Stimulated activated effector memory CD8-positive, alpha-beta T cell treated with anti-CD3 and anti-CD28 coated beads, Interleukin-12 subunit alpha, Interleukin-12 subunit beta, amount 100 ng/mL, for 72 hours (primary cell): ENCODE measurements around the gene ATP9A.
A peak's percentile ranks its signal among the peaks of the same experiment; 100 is the strongest.
"Not testable (repeated sequence)": the region's sequence is repeated elsewhere in the genome, so short reads cannot be mapped to it uniquely, and the experiment has no call there.

Experiments
- ATAC-seq: fragments of 150-1000 bp; cut with Tn5 transposase; 2 replicates; pipeline ENCODE4 v1.10.0; 2021
- DNase-seq, 2 donors: peaks; one replicate each; pipeline ENCODE4 v3.0.0; 2021 to 2022; ENCODE audit warnings: low spot score in 2 of 2
- H3K27ac Mint-ChIP-seq: one replicate; pipeline ENCODE4 v1.8.0; 2022; ENCODE audit warnings: mild to moderate bottlenecking, mixed read lengths
- H3K36me3 Mint-ChIP-seq: one replicate; pipeline ENCODE4 v1.8.0; 2022; ENCODE audit warnings: mild to moderate bottlenecking, mixed read lengths
- H3K4me1 Mint-ChIP-seq: one replicate; pipeline ENCODE4 v1.8.0; 2022; ENCODE audit warnings: mixed read lengths
- H3K4me3 Mint-ChIP-seq: one replicate; pipeline ENCODE4 v1.8.0; 2022; ENCODE audit warnings: mild to moderate bottlenecking, mixed read lengths
- H3K9me3 Mint-ChIP-seq: one replicate; pipeline ENCODE4 v1.8.0; 2022; ENCODE audit warnings: mixed read lengths

Gene ATP9A

GRCh38 chr20:51654495-51654894, 113.7 kb downstream of the ATP9A start:
- no peak overlapping the region for H3K27ac Mint-ChIP-seq
- no peaks in the 10 kb centered on the region for H3K4me1 Mint-ChIP-seq
- ATAC-seq (no peak), DNase-seq (no peak)
- H3K9me3 Mint-ChIP-seq = no peaks in the 10 kb centered on the region
- H3K4me3 Mint-ChIP-seq = no peak overlapping the region
- H3K36me3 Mint-ChIP-seq = no peaks in the 10 kb centered on the region

GRCh38 chr20:51654060-51654459, 114.1 kb downstream of the ATP9A start:
- H3K36me3 Mint-ChIP-seq = no peaks in the 10 kb centered on the region
- H3K4me1 Mint-ChIP-seq = no peaks in the 10 kb centered on the region
- no peak for ATAC-seq
- H3K4me3 Mint-ChIP-seq = no peak overlapping the region
- H3K27ac Mint-ChIP-seq = no peak overlapping the region
- no peaks in the 10 kb centered on the region for H3K9me3 Mint-ChIP-seq
- DNase-seq = no peak

GRCh38 chr20:51653226-51653625, 115.0 kb downstream of the ATP9A start:
- Mint-ChIP-seq H3K9me3 (no peaks in the 10 kb centered on the region), H3K27ac (no peak overlapping the region), H3K4me1 (no peaks in the 10 kb centered on the region), H3K4me3 (no peak overlapping the region), H3K36me3 (no peaks in the 10 kb centered on the region)
- ATAC-seq (no peak), DNase-seq (no peak)

- Mint-ChIP-seq H3K36me3 (no peaks in the 10 kb centered on the region), H3K27ac (no peak overlapping the region), H3K4me3 (no peak overlapping the region), H3K9me3 (no peaks in the 10 kb centered on the region), H3K4me1 (no peaks in the 10 kb centered on the region)
- DNase-seq (no peak), ATAC-seq (no peak)
Observed at GRCh38 chr20:51651921-51652549, 116.2 kb downstream of the ATP9A start.

- Mint-ChIP-seq H3K4me3 (no peak overlapping the region), H3K27ac (no peak overlapping the region), H3K36me3 (no peaks in the 10 kb centered on the region), H3K4me1 (no peaks in the 10 kb centered on the region), H3K9me3 (no peaks in the 10 kb centered on the region)
- ATAC-seq (no peak), DNase-seq (no peak)
Observed at GRCh38 chr20:51650685-51651134, 117.5 kb downstream of the ATP9A start.

GRCh38 chr20:51648571-51648947, 119.6 kb downstream of the ATP9A start:
- Mint-ChIP-seq H3K4me3 (no peak overlapping the region), H3K27ac (no peak overlapping the region), H3K36me3 (no peaks in the 10 kb centered on the region), H3K4me1 (no peaks in the 10 kb centered on the region), H3K9me3 (no peaks in the 10 kb centered on the region)
- no peak for DNase-seq
- no peak for ATAC-seq

GRCh38 chr20:51647674-51648570, 120.3 kb downstream of the ATP9A start:
- Mint-ChIP-seq H3K27ac (no peak overlapping the region), H3K4me3 (no peak overlapping the region), H3K9me3 (no peaks in the 10 kb centered on the region), H3K4me1 (no peaks in the 10 kb centered on the region), H3K36me3 (no peaks in the 10 kb centered on the region)
- ATAC-seq (no peak), DNase-seq (no peak)

GRCh38 chr20:51643810-51644209, 124.4 kb downstream of the ATP9A start:
- H3K4me1 Mint-ChIP-seq, ATAC-seq, DNase-seq, H3K9me3 Mint-ChIP-seq, H3K36me3 Mint-ChIP-seq, H3K27ac Mint-ChIP-seq, H3K4me3 Mint-ChIP-seq: not testable (repeated sequence)

GRCh38 chr20:51643390-51643789, 124.8 kb downstream of the ATP9A start:
- ATAC-seq (no peak), DNase-seq (no peak)
- no peaks in the 10 kb centered on the region for H3K9me3 Mint-ChIP-seq

GRCh38 chr20:51641866-51642265, 126.3 kb downstream of the ATP9A start:
- H3K4me3 Mint-ChIP-seq = no peak overlapping the region
- DNase-seq (no peak), ATAC-seq (no peak)
- no peak overlapping the region for H3K27ac Mint-ChIP-seq
- H3K4me1 Mint-ChIP-seq = peaks cover 12% of the 10 kb centered on the region
- H3K36me3 Mint-ChIP-seq = no peaks in the 10 kb centered on the region
- no peaks in the 10 kb centered on the region for H3K9me3 Mint-ChIP-seq

More at GRCh38 chr20:51643390-51643789, 124.8 kb downstream of the ATP9A start:
- Mint-ChIP-seq H3K27ac (no peak overlapping the region), H3K4me1 (peaks cover 7% of the 10 kb centered on the region), H3K36me3 (no peaks in the 10 kb centered on the region), H3K4me3 (no peak overlapping the region)

- peaks cover 22% of the 10 kb centered on the region for H3K4me1 Mint-ChIP-seq
- H3K36me3 Mint-ChIP-seq = no peaks in the 10 kb centered on the region
- no peak for ATAC-seq
- DNase-seq = no peak
- H3K4me3 Mint-ChIP-seq = no peak overlapping the region
- H3K27ac Mint-ChIP-seq = no peak overlapping the region
- H3K9me3 Mint-ChIP-seq = no peaks in the 10 kb centered on the region
Observed at GRCh38 chr20:51640743-51641142, 127.4 kb downstream of the ATP9A start.

GRCh38 chr20:51639206-51639832, 128.9 kb downstream of the ATP9A start:
- peak overlapping the region; percentile 42 for H3K4me3 Mint-ChIP-seq
- DNase-seq (peak; percentile 71 to 90), ATAC-seq (peak; percentile 57)
- peak overlapping the region; percentile 20 for H3K27ac Mint-ChIP-seq
- no peaks in the 10 kb centered on the region for H3K36me3 Mint-ChIP-seq
- H3K9me3 Mint-ChIP-seq = no peaks in the 10 kb centered on the region
- H3K4me1 Mint-ChIP-seq = peaks cover 34% of the 10 kb centered on the region

GRCh38 chr20:51637241-51637640, 130.9 kb downstream of the ATP9A start:
- no peak for ATAC-seq

GRCh38 chr20:51636123-51636522, 132.1 kb downstream of the ATP9A start:
- peak; percentile 90 for ATAC-seq

More at GRCh38 chr20:51637241-51637640, 130.9 kb downstream of the ATP9A start:
- Mint-ChIP-seq H3K9me3 (no peaks in the 10 kb centered on the region), H3K27ac (no peak overlapping the region), H3K36me3 (no peaks in the 10 kb centered on the region), H3K4me3 (no peak overlapping the region), H3K4me1 (peaks cover 48% of the 10 kb centered on the region)
- DNase-seq = no peak

GRCh38 chr20:51635680-51636079, 132.5 kb downstream of the ATP9A start:
- Mint-ChIP-seq H3K4me3 (peak overlapping the region; percentile 42), H3K9me3 (no peaks in the 10 kb centered on the region), H3K36me3 (no peaks in the 10 kb centered on the region), H3K4me1 (peaks cover 63% of the 10 kb centered on the region), H3K27ac (peak overlapping the region; percentile 91)
- no peak for DNase-seq
- no peak for ATAC-seq

More at GRCh38 chr20:51636123-51636522, 132.1 kb downstream of the ATP9A start:
- Mint-ChIP-seq H3K4me1 (peaks cover 59% of the 10 kb centered on the region), H3K36me3 (no peaks in the 10 kb centered on the region), H3K9me3 (no peaks in the 10 kb centered on the region), H3K4me3 (peak overlapping the region; percentile 34), H3K27ac (peak overlapping the region; percentile 91)
- no peak for DNase-seq
